GM21717 (cell line): ENCODE results near the gene NKX2-2.
A peak's percentile ranks its signal among the peaks of the same experiment; 100 is the strongest.

Experiments
- ATAC-seq: cut with Tn5 transposase; IDR thresholded peaks from one replicate; pipeline ENCODE4 v1.9.1; 2021; ENCODE audit warnings: mild to moderate bottlenecking, moderate library complexity; ENCODE audit not compliant: unreplicated experiment

NKX2-2 gene

DNA sequence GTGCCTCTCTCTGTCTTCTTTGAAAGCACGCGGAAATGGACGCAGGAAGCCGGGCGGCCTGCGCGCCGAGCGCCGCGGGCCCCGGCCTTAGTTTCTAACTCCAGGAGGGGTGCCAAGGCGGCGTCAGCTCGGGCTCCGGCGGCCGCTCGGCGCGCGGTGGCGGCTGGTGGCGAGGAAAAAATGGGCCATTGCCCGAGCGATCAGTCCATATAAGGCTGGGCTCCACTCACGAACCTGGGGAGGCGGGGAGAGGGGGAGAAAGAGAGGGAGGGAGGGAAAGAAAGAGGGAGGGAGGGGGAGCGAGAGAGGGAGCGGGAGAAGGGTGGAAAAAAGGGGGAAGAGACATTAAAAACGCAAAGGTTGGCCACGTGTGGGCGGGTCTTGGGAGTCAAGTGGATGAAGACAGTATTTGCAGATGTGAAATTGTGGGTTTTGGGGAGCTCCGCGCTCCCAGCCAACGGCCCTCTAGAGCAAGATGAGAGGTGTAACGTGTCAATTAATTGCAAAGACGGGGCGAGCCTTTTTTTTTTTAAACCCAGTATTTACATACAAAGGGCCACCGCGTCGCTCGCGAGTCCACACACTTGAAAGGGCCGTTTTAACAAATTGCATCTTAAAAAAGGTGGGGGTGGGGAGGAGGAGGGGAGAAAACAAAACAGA lies at the start of gene NKX2-2:
NKX2-2 (minus strand) TSS at position 184 of the 660 bp plus-strand sequence. CDS start 395 bp downstream, outside the sequence.
- no peak for ATAC-seq

DNA sequence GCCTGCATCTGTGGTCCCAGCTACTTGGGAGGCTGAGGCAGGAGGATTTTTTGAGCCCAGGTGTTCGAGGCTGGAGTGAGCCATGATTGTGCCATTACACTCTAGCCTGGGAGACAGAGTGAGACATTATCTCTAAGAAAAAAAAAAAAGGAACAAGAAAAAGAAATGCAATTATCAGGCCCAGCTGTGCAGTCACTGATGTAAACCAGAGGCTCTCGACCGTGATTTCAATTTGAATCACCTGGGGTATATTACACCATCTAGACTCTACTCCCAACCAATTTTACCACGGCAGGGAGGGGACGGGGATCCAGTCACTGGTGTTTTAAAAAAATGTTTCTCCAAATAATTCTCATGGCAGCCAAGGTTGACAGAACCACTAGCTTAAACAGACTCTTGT lies 48.8 kb upstream of the NKX2-2 start:
- no peak for ATAC-seq

DNA sequence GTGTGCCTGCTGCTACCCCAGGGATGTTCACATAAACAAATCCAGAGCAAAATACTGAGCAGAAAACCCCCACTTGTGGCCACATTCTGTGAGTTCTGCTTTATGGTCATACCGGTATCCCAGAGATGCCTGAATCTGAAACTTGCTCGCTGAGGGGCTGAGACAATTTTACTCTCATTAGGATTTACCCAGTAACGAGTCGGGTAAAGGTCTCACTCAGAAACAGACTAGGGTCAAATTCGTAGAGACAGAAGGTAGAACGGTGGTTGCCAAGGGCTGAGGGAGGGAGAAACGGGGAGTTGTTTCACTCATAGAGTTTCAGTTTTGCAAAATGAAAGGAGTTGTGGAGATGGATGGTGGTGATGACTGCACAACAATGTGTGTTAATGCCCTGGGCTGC lies 45.4 kb upstream of the NKX2-2 start:
- peak; percentile 68 for ATAC-seq

DNA sequence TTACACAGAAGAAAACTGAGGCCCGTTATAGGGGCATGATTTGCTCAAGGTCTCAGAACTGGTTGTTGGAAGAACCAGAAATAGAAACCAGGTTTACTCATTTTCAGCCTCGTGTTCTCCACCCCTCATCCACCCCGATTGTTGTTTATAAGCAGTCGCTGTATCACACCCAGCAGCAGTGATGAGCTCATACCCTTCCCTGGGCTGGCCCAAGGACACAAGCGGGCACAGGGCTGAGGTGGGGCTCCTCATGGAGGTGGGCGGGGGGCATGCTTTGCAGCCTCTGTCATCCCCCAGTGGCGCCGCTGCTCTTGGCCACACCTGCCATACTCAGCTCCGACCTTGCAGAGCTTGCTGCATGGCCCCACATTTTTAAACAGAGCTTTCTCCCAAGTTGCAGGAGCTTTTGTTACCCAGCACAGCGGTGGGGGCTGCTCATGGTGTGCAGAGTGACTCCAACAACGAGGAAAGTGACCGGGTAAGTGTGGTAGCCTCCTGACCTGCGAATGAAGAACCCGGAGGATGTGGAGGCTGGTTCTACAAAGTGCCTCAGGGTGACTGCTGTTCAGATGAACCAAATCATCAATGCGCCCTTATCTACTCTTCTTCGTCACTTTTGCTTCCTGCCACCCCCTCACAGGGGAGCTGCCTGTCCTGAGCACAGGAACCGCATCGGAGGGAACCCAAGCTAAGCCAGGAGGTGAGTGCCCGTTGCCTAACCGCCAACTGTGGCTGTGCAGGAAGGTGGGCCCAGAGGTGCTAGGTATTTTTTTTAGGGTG lies 43.6 kb upstream of the NKX2-2 start:
- no peak for ATAC-seq

DNA sequence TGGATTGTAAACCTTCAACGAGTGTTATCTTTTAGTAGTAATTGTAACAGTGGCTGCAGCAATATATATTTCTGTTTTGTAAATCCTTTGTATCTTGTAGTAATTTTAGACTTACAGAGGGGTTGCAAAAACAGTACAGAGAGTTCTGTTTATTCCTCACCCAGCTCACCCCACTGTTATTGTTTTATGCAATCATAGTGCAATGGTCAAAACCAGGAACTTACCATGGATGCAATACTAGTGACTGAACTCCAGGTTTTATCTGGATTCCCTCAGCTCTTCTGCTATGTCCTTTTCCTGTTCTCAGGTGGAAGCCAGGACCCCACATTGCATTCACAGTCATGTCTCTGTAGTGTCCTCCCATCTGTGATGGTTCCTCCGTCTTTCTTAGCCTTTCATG lies 42.5 kb upstream of the NKX2-2 start:
- ATAC-seq, result no peak

DNA sequence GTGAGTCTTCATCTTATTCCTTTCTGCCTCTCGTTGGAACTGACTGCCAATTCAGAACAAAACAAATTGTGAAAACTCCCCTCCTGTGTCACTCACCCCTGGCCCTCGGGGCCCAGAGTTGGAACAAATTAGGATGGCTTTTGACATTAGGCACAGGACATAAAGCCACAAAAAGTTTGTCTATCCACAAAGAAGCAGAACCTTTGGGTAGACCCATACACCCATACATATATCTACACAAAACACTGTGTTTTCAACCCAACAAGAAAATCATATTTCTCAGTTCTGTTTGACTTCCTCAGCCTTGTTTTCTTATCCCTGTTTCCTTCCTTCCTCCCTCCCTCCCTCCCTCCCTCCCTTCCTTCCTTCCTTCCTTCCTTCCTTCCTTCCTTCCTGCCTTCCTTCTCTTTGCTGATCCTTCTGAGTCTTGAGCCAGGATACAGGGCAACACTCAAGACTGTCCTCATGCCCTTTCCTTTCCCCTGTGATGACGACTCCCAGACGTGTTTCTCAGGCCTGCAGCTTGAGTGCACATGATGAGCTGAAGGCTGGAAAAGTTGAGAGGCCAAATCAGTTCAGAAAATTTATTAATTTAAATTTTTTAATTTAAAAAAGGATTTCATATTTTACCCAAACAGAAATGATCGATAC lies 41.7 kb upstream of the NKX2-2 start:
- ATAC-seq, result no peak

DNA sequence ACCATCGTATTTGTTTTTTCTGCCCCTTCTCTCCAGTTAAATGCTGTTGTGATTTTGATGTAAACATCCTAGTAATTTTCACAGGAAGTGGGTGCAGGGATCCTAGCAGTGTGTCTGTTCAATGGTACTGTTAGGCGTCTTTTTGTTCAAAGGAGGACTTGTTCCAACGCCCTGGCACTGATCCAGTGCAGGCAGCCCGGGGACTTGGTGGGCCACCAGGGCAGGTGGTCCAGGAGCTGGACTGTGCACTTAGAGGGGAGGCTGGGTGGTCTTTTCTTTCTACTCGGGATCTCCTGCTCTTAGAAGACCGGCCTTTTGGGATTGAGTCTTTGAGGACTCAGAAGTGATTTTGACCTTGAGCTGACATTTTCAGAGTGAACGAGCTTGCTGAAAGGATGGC lies 41.1 kb upstream of the NKX2-2 start:
- ATAC-seq, result no peak

DNA sequence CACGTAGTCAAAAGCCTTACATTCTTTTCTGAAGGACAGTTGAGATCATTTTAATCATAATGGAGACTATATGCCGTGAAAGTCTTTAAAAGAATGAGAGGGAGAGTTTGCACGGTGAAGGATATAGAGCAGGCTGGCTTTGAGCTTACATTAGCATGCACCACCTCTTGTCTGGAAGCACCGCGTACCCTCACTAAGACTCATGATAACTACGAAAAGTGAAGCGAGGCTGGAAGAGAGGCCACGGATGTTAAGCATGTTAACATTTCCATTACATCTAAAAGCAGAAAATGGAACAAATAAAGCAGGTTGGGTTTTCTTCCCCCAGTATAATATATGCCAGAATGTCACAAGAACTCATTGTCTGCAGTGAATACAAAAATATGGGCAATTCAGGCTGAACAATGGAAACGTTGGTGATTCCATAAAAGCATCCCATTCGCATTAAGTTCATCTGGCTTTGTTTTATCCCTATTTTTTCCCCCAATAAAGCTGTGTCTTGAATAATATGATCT lies 40.6 kb upstream of the NKX2-2 start:
- ATAC-seq, result no peak

DNA sequence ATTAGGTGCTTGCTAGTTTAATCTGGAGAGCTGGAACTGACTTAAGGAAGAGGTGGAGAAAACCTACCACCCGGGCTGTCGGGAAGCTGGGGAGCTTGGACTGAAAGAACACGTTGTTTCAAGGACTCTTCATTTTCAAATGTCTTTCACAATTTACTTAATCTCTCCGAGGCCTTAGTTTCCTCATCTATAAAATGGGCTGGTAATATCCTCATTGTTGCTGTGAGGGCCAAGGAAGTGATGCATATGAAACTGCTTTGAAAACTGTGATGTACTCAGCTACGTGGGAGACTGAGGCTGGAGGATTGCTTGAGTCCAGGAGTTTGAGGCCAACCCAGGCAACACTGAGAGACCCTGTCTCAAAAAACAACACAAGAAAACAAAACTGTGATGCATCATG lies 36.7 kb upstream of the NKX2-2 start:
- no peak for ATAC-seq

DNA sequence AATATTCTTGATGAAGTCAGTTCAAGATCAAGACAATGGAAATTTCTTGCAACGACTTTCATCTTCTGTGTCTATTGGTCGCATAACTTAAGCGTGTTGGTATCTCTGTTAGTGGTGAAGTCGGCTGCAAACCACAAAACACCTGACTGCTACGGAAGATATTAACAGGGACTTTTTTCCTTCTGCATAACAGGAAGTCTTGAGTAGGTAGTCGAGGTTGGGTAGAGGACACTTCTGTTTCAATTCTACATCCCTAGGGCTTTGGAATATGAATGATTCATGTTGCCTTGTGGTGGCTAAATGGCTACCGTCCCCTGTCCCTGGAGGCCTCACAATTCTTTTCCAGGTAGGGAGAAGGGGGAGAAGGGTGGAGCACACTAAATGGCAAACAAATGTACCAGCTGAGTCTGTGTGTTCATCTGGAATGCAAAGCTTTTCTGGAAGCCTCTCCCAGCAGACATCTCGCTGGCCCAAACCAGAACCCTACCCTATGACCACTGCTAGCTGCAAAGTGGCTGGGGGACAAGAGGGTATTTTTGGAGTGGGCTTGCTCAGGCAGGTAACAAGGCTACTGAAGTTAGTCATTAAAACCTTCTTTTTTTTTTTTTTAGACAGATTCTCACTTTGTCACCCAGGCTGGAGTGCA lies 34.6 kb upstream of the NKX2-2 start:
- ATAC-seq, result peak; percentile 77

DNA sequence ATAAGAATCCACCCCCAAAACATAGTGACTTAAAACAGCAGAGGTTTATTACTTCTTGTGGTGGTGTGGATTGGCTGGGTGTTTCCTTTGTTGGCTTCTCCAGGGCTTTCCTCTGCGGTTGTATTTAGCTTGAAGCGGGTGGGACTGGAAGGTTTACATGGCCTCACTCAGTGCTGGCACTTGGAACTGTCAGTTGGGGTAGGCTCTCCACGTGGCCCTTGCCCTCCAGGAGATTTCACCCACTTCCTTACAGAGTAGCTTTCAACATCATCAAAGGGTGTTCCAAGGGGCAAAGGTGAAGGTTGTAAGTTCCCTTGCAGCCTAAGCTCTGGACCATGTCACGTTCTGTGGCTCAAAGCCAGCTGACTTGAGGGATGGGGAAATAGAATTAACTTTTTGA lies 32.5 kb upstream of the NKX2-2 start:
- ATAC-seq, result no peak

DNA sequence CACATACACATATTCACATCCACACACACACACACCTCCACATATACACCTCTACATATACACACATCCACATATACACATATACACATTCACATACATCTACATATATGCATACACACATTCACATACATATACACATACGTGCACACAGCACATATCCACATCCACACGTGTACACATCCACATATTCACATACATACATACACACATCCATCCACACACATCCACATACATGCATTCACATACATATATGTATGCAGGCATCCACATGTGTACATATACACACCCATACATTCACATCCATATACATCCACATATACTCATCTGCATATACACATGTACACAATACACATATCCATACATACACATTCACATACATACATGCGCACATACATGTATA lies 25.6 kb upstream of the NKX2-2 start:
- no peak for ATAC-seq

DNA sequence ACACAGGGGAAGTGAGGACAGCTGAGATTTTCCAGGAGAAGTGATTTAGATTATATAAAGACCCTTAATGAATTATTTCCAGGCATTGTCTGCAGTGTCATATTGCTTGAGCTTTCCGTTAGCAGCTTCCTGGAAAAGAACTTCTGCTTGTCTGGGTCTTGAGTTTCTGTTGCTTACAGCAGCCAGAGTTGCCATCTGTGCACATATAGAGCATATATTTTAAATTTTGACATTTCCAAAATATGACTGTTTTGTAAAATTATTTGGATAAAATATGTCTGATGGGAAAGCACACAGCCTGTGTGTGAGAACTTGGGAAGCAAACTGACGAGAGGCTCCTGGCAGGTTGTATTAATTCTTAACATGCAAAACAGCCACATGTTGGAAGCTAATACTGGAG lies 21.0 kb upstream of the NKX2-2 start:
- no peak for ATAC-seq

DNA sequence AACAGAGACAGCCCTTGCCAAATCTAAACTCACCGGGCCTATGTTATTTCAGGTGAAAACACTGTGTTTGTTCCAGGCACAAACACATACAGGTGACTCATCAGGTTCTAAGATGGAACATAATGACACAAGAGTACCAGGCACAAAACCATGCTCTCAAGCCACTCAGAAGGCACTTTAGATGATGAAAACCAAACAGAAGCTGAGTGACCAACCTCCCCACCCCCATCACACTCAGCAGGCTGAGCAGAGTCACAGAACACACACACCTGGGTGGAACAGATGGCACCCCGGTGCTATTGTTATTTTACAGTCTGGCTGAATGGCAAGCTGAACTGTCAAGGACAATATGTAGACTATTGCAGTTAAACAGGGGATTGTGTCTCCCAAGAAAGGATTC lies 20.6 kb upstream of the NKX2-2 start:
- ATAC-seq, result no peak

DNA sequence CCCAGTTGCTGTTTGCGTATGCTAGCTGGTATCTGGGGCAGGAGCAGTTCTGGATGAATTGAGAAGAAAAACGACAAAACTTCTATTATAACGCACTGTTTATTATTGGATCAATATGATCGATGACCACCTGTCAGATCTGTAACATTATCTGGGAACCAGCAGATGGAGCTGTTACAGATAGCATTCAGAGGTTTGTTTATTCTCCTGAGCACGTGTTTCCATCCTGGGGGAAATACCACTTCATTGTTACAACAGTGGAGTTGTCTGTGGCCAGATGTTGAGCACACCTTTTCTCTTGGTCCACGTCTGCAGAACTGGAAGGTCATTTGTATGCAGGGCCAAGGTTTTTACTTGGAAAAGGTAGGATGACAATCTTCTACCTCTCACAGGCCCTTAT lies 16.0 kb upstream of the NKX2-2 start:
- ATAC-seq, result no peak

DNA sequence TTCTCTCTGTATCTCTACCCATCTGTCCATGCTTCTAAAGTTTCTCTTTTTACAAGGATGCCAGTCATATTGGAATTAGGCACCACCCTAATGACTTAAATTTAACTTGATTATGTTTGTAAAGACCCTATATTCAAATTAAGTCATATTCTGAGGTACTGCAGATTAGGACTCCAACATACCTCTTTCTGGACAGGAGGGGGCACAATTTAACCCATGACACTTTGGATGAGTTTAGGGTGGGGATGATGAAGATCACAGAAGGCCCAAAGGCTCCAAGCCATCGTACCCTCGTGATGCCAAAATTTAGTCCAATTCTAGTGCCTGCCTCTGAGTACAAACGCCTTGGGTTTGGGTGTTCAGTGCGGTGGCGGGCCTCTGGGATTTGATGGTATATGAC lies 15.0 kb upstream of the NKX2-2 start:
- ATAC-seq, result no peak

DNA sequence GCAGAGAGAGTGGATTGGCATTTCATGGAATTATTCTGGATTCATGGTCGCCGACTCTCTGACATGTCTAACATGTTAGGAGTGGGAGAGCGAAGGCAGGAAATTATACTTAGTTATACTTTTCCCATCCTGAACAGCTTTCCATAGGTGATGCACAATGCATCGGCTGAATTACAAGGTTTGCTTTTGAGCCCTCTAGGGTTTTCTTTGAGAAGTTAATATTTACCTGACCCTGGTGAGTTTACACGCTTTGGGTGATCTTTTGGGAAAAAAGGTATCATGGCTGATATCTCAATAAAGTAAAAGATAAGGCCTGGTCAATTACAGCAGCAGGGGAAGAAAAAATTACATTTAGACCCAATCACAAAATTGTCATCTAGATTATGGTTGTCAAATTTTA lies 14.0 kb upstream of the NKX2-2 start:
- no peak for ATAC-seq

DNA sequence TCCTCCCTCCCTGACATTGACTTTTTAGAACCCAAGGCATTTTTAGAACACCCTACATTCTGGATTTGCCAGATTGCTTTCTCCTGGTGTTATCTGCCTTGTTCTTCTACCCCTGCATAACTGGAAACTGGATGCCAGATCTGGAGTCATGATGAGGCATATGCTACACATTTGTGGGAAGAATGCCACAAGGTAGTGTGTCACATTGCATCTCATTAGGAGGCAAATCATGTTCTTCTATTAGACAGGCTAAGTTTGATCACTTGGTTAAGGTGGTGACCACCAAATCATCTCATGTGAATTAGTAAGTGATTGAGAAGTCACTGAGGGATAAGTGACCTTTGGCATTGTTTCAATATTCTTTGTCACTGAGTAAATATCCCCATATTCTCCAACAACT lies 12.9 kb upstream of the NKX2-2 start:
- ATAC-seq, result no peak

DNA sequence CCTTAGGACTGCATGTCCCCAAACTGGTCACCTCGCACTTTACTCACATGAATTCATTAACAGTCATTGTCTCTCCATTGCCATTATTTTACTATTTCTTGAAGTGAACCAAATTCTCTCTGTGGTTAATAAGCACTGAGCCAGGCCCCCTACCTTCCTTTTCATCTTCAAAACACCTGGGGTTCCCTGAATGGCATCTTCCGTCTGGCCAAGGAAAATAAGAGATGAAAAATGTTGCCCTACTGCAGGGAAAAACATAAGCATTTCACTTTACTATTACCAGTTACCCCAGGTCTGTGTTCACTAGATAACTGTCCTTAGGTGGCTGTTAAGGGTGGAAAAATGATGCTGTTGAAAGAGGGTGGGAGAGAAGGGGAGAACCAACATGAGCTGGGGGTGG lies 10.0 kb upstream of the NKX2-2 start:
- ATAC-seq, result no peak

DNA sequence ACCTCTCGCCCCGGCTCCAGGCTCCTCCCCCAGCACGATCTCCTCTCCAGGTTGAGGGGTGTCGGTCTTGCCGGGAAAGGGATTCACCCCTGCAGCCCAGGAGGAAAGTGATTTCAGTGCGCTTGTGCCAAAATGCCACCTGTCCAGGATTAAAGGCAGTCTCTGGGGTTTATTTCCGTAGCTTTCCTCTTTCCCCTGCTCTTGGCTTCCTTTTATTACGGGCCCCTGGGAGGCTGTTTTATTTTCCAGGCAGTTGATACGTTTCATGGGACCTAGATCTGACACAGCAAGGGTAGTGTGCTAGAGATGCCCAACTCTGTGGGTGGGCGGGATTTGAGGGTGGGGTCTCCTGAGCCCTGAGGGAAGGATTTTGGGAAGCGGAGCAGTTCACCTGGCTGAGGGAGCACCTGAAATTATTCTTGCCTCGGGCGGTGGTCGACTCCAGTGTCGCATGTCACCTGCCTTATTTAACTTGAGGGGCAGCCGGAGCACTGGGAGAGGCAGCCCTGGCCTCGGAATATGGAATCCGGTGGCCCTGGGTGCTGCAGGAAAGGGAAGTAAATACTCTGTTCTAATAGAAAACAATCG lies 9.5 kb upstream of the NKX2-2 start:
- no peak for ATAC-seq
